BJ (cell line): Measurements from ENCODE around the gene GOLGA3. TPM values are rescaled to one million over a fixed set of nuclear protein-coding genes. Genes with fewer than 3 reads are reported as not detected.

ENCODE experiments used
- CTCF ChIA-PET: fragments of 350-600 bp; formaldehyde crosslinking; extraction: SDS; loops from one replicate; lab custom pipeline; 2021; ENCODE audit warnings: antibody characterized with exemption, inconsistent platforms; lab: Yijun Ruan, JAX
- POLR2A ChIA-PET: fragments of 300-600 bp; sonication (Branson Sonifier 250); formaldehyde crosslinking; extraction: SDS; loops from one replicate; lab custom pipeline; 2021; ENCODE audit warnings: antibody characterized with exemption; lab: Charles Lee
- DNase-seq: peaks from one replicate; pipeline ENCODE4 v3.0.0-alpha.2; 2011; ENCODE audit warnings: low read depth
- H3K27me3 ChIP-seq: 2 replicates; pipeline ENCODE4 v1.6.0; 2011; ENCODE audit warnings: low read length; ENCODE audit not compliant: control insufficient read depth, insufficient read depth
- H3K36me3 ChIP-seq: 2 replicates; pipeline ENCODE4 v1.5.1; 2011; ENCODE audit warnings: low read length; ENCODE audit not compliant: control insufficient read depth, insufficient read depth
- H3K4me3 ChIP-seq: 2 replicates; pipeline ENCODE4 v1.5.1; 2011; ENCODE audit warnings: low read depth, mild to moderate bottlenecking, control low read depth, low read length
- polyA plus RNA-seq: library from polyadenylated mRNA; depleted of rRNA; stranded (reverse); fragments of >200 nt; gene quantifications from 2 replicates; pipeline ENCODE4 v1.2.3, GENCODE V29; 2011
- TF ChIP-seq, protein P1 (sequence below): IDR thresholded peaks from 2 replicates; pipeline ENCODE4 v1.5.1; 2011; ENCODE audit warnings: low read depth, mild to moderate bottlenecking, control low read depth, inconsistent platforms, low read length, moderate library complexity; ENCODE audit not compliant: insufficient read depth

The GOLGA3 gene
- polyA plus RNA-seq, 1 experiment = 26.0 TPM

DNA sequence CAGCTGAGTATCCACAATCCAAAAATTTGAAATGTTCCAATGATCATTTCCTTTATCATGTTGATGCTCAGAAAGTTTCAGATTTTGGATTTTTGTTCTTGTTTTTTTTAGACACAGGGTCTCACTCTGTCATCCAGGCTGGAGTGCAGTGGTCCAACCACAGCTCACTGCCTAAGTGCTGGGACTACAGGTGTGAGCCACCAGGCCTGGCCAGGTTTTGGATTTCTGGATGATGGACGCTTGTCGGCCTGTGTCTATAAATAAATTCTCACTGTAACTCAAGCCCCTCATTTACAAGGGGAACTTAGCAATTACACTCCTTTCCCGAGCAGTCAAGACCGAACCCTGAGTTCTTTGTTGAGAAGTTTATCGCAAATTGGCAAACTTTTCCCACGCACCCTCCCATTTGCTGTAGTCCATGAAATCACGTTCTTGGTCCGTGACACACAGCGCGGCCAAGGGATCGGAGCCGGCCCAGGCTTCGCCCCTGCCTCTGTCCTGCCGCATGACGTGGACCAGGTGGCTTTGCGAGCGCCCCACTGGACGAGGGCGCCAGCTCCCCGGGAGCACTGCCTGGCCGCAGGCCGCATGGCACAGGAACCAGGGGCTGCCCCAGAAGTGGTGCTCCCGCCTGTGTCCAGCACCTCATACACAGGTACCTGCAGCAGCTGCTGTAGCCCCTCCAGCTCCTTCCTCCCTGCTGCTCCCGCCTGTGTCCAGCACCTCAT, 53.0 kb downstream of the GOLGA3 start:
- ChIA-PET CTCF (interaction anchor here (0.6 to 0.8 kb wide), 3 partner anchors 8 to 131 kb away, joined by 3 read pairs; partner anchors contain the start of gene ANKLE2), POLR2A (no interaction called here)
- Histone ChIP-seq H3K36me3 (peaks cover 55% of the 10 kb centered on the region), H3K27me3 (no peaks in the 10 kb centered on the region), H3K4me3 (no peak overlapping the region)
- DNase-seq = no peak
- TF ChIP-seq, protein P1, sequence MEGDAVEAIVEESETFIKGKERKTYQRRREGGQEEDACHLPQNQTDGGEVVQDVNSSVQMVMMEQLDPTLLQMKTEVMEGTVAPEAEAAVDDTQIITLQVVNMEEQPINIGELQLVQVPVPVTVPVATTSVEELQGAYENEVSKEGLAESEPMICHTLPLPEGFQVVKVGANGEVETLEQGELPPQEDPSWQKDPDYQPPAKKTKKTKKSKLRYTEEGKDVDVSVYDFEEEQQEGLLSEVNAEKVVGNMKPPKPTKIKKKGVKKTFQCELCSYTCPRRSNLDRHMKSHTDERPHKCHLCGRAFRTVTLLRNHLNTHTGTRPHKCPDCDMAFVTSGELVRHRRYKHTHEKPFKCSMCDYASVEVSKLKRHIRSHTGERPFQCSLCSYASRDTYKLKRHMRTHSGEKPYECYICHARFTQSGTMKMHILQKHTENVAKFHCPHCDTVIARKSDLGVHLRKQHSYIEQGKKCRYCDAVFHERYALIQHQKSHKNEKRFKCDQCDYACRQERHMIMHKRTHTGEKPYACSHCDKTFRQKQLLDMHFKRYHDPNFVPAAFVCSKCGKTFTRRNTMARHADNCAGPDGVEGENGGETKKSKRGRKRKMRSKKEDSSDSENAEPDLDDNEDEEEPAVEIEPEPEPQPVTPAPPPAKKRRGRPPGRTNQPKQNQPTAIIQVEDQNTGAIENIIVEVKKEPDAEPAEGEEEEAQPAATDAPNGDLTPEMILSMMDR = no peak

DNA sequence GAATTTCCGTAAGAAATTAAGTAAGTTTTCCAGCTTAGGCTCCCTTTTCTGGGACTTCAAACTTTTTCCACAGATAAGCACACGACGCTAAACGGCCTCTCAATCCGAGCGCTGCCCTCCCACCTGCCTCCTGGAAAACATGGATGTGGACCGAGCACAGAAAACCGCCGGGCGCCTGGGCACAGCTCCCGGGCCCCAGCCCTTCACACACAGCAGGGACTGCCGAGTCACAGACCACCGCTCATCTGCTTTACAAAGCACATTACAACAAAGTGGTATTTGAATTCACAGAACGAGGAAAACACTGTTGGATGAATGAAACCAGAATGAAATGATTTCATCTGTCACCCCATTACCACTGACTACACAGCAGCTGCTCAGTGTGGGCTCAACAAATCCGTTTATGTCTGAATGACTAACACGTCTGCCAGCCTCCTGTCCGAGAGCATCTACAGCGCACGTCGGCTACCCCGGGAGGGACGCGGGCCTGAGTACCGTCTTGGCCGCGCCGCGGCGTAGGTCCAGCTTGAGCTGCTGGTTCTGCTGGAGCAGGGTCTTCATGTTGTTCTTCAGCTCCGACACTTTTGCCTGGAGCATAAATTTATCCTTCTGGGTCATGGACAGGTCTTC, 53.9 kb downstream of the GOLGA3 start:
- POLR2A ChIA-PET = no interaction called here
- no peaks in the 10 kb centered on the region for H3K27me3 ChIP-seq
- H3K36me3 ChIP-seq = peaks cover 50% of the 10 kb centered on the region
- TF ChIP-seq, protein P1 = no peak
- CTCF ChIA-PET = interaction anchor here (0.6 kb wide), 2 partner anchors 15 to 130 kb away, joined by 3 read pairs; no protein-coding TSS in a partner anchor
- DNase-seq = no peak
- H3K4me3 ChIP-seq = no peak overlapping the region

DNA sequence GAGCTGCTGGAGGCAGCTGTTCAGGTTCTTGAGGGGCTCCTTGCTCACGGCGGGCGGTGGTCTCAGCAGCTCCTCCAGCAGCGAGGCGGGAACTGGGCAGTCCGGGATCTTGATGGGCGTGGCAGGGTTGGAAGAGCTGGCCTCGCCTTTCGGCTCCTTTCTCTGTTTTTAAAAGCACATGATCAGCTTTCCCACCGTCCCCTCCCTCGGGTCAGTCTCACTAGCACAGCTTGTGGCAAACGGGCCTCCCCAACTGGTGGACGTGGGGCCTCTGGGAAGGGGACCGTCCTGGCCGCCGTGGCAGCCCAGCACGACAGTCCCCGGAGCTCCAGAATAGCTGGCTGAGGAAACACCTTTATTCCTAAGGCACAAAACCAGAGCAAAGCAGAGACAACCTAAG, 54.5 kb downstream of the GOLGA3 start:
- Histone ChIP-seq H3K36me3 (peaks cover 54% of the 10 kb centered on the region), H3K4me3 (no peak overlapping the region), H3K27me3 (no peaks in the 10 kb centered on the region)
- TF ChIP-seq, protein P1 = no peak
- CTCF ChIA-PET = interaction anchor here (0.6 kb wide), 1 partner anchor 15 kb away, joined by 3 read pairs; no protein-coding TSS in a partner anchor
- no peak for DNase-seq
- POLR2A ChIA-PET = no interaction called here

GRCh38 chr12:132773077-132773955, 55.4 kb downstream of the GOLGA3 start:
- CTCF ChIA-PET = no interaction called here
- H3K4me3 ChIP-seq = no peak overlapping the region
- POLR2A ChIA-PET = no interaction called here
- TF ChIP-seq, protein P1 = no peak
- no peak for DNase-seq
- no peaks in the 10 kb centered on the region for H3K27me3 ChIP-seq
- H3K36me3 ChIP-seq = peaks cover 53% of the 10 kb centered on the region
